Hepatocyte (in vitro differentiated cells): ENCODE measurements around the gene SLC10A6. TPM values are rescaled to one million over a fixed set of nuclear protein-coding genes. Genes with fewer than 3 reads are reported as not detected.

Experiments
- DNase-seq: peaks from one replicate; pipeline ENCODE4 v3.0.0-alpha.2; 2016; ENCODE audit warnings: low spot score
- H2AFZ ChIP-seq: fragments of 200-600 bp; sonication (generic); 2 replicates; pipeline ENCODE4 v1.6.0; 2016; ENCODE audit warnings: antibody characterized with exemption, mild to moderate bottlenecking
- H3K27ac ChIP-seq: fragments of 200-600 bp; sonication (generic); 2 replicates; pipeline ENCODE4 v1.5.1; 2016; ENCODE audit warnings: mild to moderate bottlenecking
- H3K27me3 ChIP-seq: fragments of 200-600 bp; sonication (generic); 2 replicates; pipeline ENCODE4 v1.6.1; 2016
- H3K36me3 ChIP-seq: fragments of 200-600 bp; sonication (generic); replicated peaks from 2 replicates; pipeline ENCODE4 v1.5.1; 2016; ENCODE audit warnings: low read depth; ENCODE audit not compliant: insufficient read depth
- H3K4me1 ChIP-seq: fragments of 200-600 bp; sonication (generic); 2 replicates; pipeline ENCODE4 v1.5.1; 2016; ENCODE audit warnings: mild to moderate bottlenecking, moderate library complexity; ENCODE audit not compliant: insufficient read depth
- H3K4me2 ChIP-seq: fragments of 200-600 bp; sonication (generic); 2 replicates; pipeline ENCODE4 v1.6.0; 2016
- H3K4me3 ChIP-seq: fragments of 200-600 bp; sonication (generic); 2 replicates; pipeline ENCODE4 v1.5.1; 2016; ENCODE audit warnings: mild to moderate bottlenecking
- H3K79me2 ChIP-seq: fragments of 200-600 bp; sonication (generic); 2 replicates; pipeline ENCODE4 v1.6.0; 2017; ENCODE audit warnings: mild to moderate bottlenecking
- H3K9me2 ChIP-seq: fragments of 200-600 bp; sonication (generic); replicated peaks from 2 replicates; pipeline ENCODE4 v1.6.0; 2017; ENCODE audit warnings: mild to moderate bottlenecking; ENCODE audit not compliant: insufficient read depth
- H3K9me3 ChIP-seq: fragments of 200-600 bp; sonication (generic); 2 replicates; pipeline ENCODE4 v1.5.1; 2016; ENCODE audit warnings: low read depth, mild to moderate bottlenecking
- H4K20me1 ChIP-seq: fragments of 200-600 bp; sonication (generic); 2 replicates; pipeline ENCODE4 v1.6.0; 2016; ENCODE audit warnings: mild to moderate bottlenecking; ENCODE audit not compliant: insufficient read depth, poor library complexity, severe bottlenecking
- EZH2 ChIP-seq: fragments of 200-600 bp; sonication (generic); IDR thresholded peaks from 2 replicates; pipeline ENCODE4 v1.6.1; 2016; ENCODE audit warnings: antibody characterized with exemption, mild to moderate bottlenecking, borderline replicate concordance
- EZH2phosphoT487 ChIP-seq: fragments of 200-600 bp; sonication (generic); IDR thresholded peaks from one replicate; pipeline ENCODE4 v1.6.1; 2018; ENCODE audit warnings: antibody characterized with exemption, mild to moderate bottlenecking, low read depth, moderate library complexity; ENCODE audit not compliant: unreplicated experiment, severe bottlenecking
- WGBS: methylation state at CpG from one replicate; pipeline ENCODE4 v1.1.6; 2016; ENCODE audit warnings: low lambda C conversion rate; ENCODE audit errors: missing lambda C conversion rate; 5-methylcytosine and 5-hydroxymethylcytosine counted together
- polyA plus RNA-seq: library from polyadenylated mRNA; unstranded; fragments of >200 nt; fragmentation: Nextera tagmentation; extraction: Ambion mirVana; gene quantifications from 2 replicates; pipeline ENCODE4 v1.2.1, GENCODE V29; 2016
- total RNA-seq: library from RNA; depleted of rRNA; stranded (reverse); fragments of >200 nt; gene quantifications from 2 replicates; pipeline ENCODE4 v1.2.3, GENCODE V29; 2014
- TF ChIP-seq, protein P1 (sequence below): fragments of 200-600 bp; sonication (generic); IDR thresholded peaks from 2 replicates; pipeline ENCODE4 v1.5.1; 2016; ENCODE audit warnings: antibody characterized with exemption, mild to moderate bottlenecking; ENCODE audit not compliant: poor library complexity

The SLC10A6 gene
- total and polyA plus RNA-seq, 2 experiments from 2014 or later: 0.10 TPM; not detected in 1

DNA sequence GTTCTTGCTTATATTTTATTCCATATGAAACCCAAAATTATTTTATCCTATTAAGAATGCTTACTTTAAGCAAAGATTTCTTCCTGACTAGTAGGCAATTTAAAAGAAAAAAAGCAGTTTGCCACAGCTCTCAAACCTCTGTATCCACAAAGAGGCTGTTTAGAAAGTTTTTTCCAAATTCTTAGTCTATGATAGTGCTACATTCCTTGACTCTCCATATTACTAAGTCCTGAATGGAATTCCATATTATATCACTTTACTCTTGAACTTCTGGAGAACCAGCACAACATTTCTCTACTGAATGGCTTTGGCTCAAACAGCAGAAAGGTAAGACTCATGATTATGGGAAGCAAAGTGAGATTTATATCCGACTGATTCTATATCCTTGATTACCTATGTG is 8.3 kb downstream of the SLC10A6 start:
- Histone ChIP-seq H4K20me1 (no peaks in the 10 kb centered on the region), H3K27ac (no peak overlapping the region), H3K79me2 (no peaks in the 10 kb centered on the region), H3K9me3 (no peaks in the 10 kb centered on the region), H3K9me2 (no peaks in the 10 kb centered on the region), H2AFZ (no peak overlapping the region), H3K27me3 (no peaks in the 10 kb centered on the region), H3K4me3 (no peak overlapping the region), H3K36me3 (no peaks in the 10 kb centered on the region), H3K4me2 (no peak overlapping the region), H3K4me1 (no peaks in the 10 kb centered on the region)
- 72% methylated on average over 1 of the region's 1 CpG for WGBS
- TF ChIP-seq EZH2phosphoT487 (no peak), EZH2 (no peak)
- TF ChIP-seq, protein P1, sequence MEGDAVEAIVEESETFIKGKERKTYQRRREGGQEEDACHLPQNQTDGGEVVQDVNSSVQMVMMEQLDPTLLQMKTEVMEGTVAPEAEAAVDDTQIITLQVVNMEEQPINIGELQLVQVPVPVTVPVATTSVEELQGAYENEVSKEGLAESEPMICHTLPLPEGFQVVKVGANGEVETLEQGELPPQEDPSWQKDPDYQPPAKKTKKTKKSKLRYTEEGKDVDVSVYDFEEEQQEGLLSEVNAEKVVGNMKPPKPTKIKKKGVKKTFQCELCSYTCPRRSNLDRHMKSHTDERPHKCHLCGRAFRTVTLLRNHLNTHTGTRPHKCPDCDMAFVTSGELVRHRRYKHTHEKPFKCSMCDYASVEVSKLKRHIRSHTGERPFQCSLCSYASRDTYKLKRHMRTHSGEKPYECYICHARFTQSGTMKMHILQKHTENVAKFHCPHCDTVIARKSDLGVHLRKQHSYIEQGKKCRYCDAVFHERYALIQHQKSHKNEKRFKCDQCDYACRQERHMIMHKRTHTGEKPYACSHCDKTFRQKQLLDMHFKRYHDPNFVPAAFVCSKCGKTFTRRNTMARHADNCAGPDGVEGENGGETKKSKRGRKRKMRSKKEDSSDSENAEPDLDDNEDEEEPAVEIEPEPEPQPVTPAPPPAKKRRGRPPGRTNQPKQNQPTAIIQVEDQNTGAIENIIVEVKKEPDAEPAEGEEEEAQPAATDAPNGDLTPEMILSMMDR: no peak
- DNase-seq: no peak

DNA sequence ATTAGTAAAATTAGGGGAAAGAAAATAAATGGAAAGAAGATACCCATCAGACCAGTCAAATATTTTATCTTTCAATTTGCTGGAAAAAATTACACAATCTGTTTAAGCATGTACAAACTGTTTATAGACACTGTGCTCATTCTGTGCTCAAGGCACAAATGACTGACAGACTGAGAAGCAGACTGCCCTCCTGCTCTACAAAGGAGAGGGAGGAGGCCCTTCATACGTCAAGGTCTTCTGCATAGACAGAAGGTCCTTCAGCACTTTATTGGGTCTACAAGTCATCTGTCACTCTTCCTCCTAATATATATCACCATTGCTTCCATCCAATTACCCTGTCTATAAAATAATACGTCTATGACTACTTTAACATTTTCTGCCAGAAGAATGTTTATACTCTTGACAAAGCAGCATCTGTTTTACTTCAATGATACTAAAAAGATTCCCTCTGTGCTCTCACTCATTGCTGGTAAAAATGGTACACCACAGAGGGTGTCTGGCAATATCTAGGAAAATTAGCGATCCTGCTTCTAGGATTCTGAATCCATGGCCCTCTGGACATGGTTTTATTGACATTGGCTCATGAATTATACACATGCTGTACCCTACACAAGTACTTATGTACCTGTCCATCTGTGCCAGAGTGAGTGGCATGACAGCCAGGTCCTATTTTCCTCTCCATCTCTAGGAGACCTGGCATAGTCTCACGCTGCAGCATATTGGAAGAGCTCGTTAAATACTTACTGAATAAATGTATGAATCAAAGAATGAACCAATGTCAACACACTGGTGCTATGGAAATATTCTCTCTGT is 11.3 kb downstream of the SLC10A6 start:
- Histone ChIP-seq H3K4me2 (no peak overlapping the region), H3K27me3 (no peaks in the 10 kb centered on the region), H3K9me2 (no peaks in the 10 kb centered on the region), H4K20me1 (no peaks in the 10 kb centered on the region), H3K4me3 (no peak overlapping the region), H3K4me1 (no peaks in the 10 kb centered on the region), H3K79me2 (no peaks in the 10 kb centered on the region), H3K27ac (no peak overlapping the region), H2AFZ (no peak overlapping the region), H3K9me3 (no peaks in the 10 kb centered on the region), H3K36me3 (no peaks in the 10 kb centered on the region)
- 65% methylated on average over 5 of the region's 5 CpGs for WGBS
- TF ChIP-seq EZH2 (no peak), EZH2phosphoT487 (no peak)
- TF ChIP-seq, protein P1: no peak
- no peak for DNase-seq

DNA sequence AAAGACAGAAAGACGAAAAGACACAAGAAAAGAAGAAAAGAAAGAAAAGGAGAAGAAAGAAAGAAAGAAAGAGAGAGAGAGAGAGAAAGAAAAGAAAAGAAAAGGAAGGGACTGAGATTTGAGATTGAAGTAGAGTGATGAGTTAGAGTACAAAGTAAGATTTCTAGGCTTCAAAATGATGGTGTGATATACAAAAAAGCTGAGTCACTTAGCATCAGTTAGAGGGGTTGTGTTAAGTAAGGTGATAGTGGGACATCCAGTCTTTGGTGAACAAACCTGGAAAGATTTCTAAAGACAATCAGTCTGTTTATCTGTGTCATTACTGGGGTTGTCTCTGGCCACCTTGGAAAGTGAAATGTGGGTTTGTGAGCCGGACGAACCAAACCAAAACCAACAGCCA is 13.5 kb downstream of the SLC10A6 start:
- Histone ChIP-seq H3K4me2 (no peak overlapping the region), H3K79me2 (no peaks in the 10 kb centered on the region), H3K9me2 (no peaks in the 10 kb centered on the region), H3K27ac (no peak overlapping the region), H3K36me3 (no peaks in the 10 kb centered on the region), H3K9me3 (no peaks in the 10 kb centered on the region), H3K4me1 (peaks cover 7% of the 10 kb centered on the region), H3K4me3 (no peak overlapping the region), H3K27me3 (no peaks in the 10 kb centered on the region), H2AFZ (no peak overlapping the region), H4K20me1 (no peaks in the 10 kb centered on the region)
- TF ChIP-seq EZH2 (no peak), EZH2phosphoT487 (no peak)
- TF ChIP-seq, protein P1: no peak
- 80% methylated on average over 2 of the region's 3 CpGs for WGBS
- DNase-seq: no peak
